ENCODE measurements around the gene POFUT1. TPM values are rescaled to one million over a fixed set of nuclear protein-coding genes. Genes with fewer than 3 reads are reported as not detected.

Gene POFUT1
- total and polyA plus RNA-seq, 12 donors = 9.7 to 32.9 (median 27.4) TPM

GRCh38 chr20:32218156-32218900, 10.6 kb downstream of the POFUT1 start:
- 90 to 93% methylated on average over 5 of the region's 5 CpGs for WGBS, 2 donors

GRCh38 chr20:32224463-32224862, 16.8 kb downstream of the POFUT1 start:
- WGBS, 2 donors = 78 to 85% methylated on average over 4 of the region's 4 CpGs
- intact Hi-C loops (cut with DNase I) = no loop called here
- H3K27me3 ChIP-seq = no peaks in the 10 kb centered on the region
- TF ChIP-seq CTCF (IDR thresholded peaks at IDR 0.05) = no peak
- no peak for DNase-seq
- no peaks in the 10 kb centered on the region for H3K9me3 ChIP-seq
- no peak overlapping the region for H3K4me3 ChIP-seq
- H3K27ac ChIP-seq = no peak overlapping the region
- H3K4me1 ChIP-seq = peaks cover 0 to 24% (median 7%) of the 10 kb centered on the region in 9 donors
- ATAC-seq = no peak
- peaks cover 0 to 92% (median 8%) of the 10 kb centered on the region in 9 donors for H3K36me3 ChIP-seq

More at GRCh38 chr20:32218156-32218900, 10.6 kb downstream of the POFUT1 start:
- DNase-seq (no peak), ATAC-seq (peak in 1 of 8 donors; percentile 22)
- H3K27me3 ChIP-seq = no peaks in the 10 kb centered on the region
- H3K36me3 ChIP-seq = peaks cover 0 to 99% (median 16%) of the 10 kb centered on the region in 9 donors
- no peak overlapping the region for H3K27ac ChIP-seq
- H3K4me1 ChIP-seq = peaks cover 0 to 23% (median 0%) of the 10 kb centered on the region in 9 donors
- no peak for TF ChIP-seq CTCF (IDR thresholded peaks at IDR 0.05)
- no peak overlapping the region for H3K4me3 ChIP-seq
- no peaks in the 10 kb centered on the region for H3K9me3 ChIP-seq
- intact Hi-C loops (cut with DNase I) = no loop called here

DNA sequence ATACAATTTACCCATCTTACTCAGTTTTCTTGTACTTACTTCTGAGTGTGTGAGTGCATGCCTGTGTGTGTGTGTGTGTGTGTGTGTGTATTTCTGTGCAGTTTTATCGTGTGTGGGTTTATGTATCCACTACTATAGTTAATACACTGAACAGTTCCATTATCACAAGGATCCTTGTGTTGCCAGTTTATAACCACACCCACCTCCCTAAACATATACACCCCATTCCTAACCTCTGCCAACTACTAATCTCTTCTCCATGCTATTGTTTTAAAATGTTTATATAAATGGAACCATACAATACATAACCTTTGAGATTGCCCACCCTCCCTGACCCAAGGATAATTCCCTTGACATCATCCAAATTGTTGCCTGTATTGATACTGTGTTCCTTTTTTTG, 18.7 kb downstream of the POFUT1 start:
- DNase-seq = no peak
- Histone ChIP-seq H3K9me3 (no peaks in the 10 kb centered on the region), H3K27me3 (no peaks in the 10 kb centered on the region), H3K27ac (no peak overlapping the region), H3K36me3 (peaks cover 0 to 92% (median 14%) of the 10 kb centered on the region in 9 donors), H3K4me3 (no peak overlapping the region), H3K4me1 (peaks cover 0 to 24% (median 7%) of the 10 kb centered on the region in 9 donors)
- WGBS, 2 donors = 84 to 88% methylated on average over 1 of the region's 1 CpG
- intact Hi-C loops (cut with DNase I) = no loop called here
- no peak for TF ChIP-seq CTCF (IDR thresholded peaks at IDR 0.05)
- ATAC-seq = no peak

GRCh38 chr20:32227306-32227705, 19.6 kb downstream of the POFUT1 start:
- ATAC-seq (peak in 5 of 8 donors; percentile 3 to 42 (median 16)), DNase-seq (no peak)
- 78 to 85% methylated on average over 7 of the region's 7 CpGs for WGBS, 2 donors
- intact Hi-C loops (cut with DNase I) = no loop called here
- H3K9me3 ChIP-seq = no peaks in the 10 kb centered on the region
- H3K27ac ChIP-seq = peak overlapping the region; percentile 19 to 88 (median 66)
- no peak for TF ChIP-seq CTCF (IDR thresholded peaks at IDR 0.05)
- peaks cover 0 to 29% (median 7%) of the 10 kb centered on the region in 9 donors for H3K4me1 ChIP-seq
- H3K36me3 ChIP-seq = peaks cover 0 to 92% (median 19%) of the 10 kb centered on the region in 9 donors
- no peak overlapping the region for H3K4me3 ChIP-seq
- no peaks in the 10 kb centered on the region for H3K27me3 ChIP-seq

Measured in heart right ventricle (tissue), 16 donors.